Epidermal melanocyte (primary cell): ENCODE data around the gene VENTX.

Experiments
- DNase-seq: peaks from one replicate; pipeline ENCODE4 v3.0.0; 2011; ENCODE audit warnings: low spot score; ENCODE audit not compliant: insufficient read length

Gene VENTX

GRCh38 chr10:133271521-133272300 is 34.1 kb downstream of the VENTX start:
- DNase-seq, result no peak

GRCh38 chr10:133272301-133272963 is 34.8 kb downstream of the VENTX start:
- no peak for DNase-seq

GRCh38 chr10:133272964-133273420 is 35.3 kb downstream of the VENTX start:
- no peak for DNase-seq

- DNase-seq, result no peak
These were observed 36.0 kb downstream of the VENTX start for GRCh38 chr10:133273534-133274143.

GRCh38 chr10:133274751-133275683 is 37.4 kb downstream of the VENTX start:
- no peak for DNase-seq

GRCh38 chr10:133275684-133276092 is 38.0 kb downstream of the VENTX start:
- DNase-seq, result no peak

- DNase-seq, result no peak
These were observed 38.4 kb downstream of the VENTX start for GRCh38 chr10:133276100-133276434.

- DNase-seq, result peak; percentile 62
These were observed 39.0 kb downstream of the VENTX start, which contains the start of gene ADAM8 for GRCh38 chr10:133276435-133277201. Gene ADAM8 (minus strand): TSS chr10:133276868. CDS start chr10:133276817, 51 bp downstream.

- no peak for DNase-seq
These were observed 39.8 kb downstream of the VENTX start for GRCh38 chr10:133277277-133277992.

GRCh38 chr10:133277993-133278576 is 40.4 kb downstream of the VENTX start:
- no peak for DNase-seq

GRCh38 chr10:133278577-133279265 is 41.1 kb downstream of the VENTX start:
- no peak for DNase-seq

- no peak for DNase-seq
These were observed 41.9 kb downstream of the VENTX start for GRCh38 chr10:133279326-133280226.

- DNase-seq, result no peak
These were observed 42.9 kb downstream of the VENTX start for GRCh38 chr10:133280391-133281059.

- no peak for DNase-seq
These were observed 43.4 kb downstream of the VENTX start for GRCh38 chr10:133281084-133281483.

- DNase-seq, result no peak
These were observed 44.1 kb downstream of the VENTX start for GRCh38 chr10:133281628-133282372.

GRCh38 chr10:133282846-133283390 is 45.3 kb downstream of the VENTX start:
- DNase-seq, result no peak
